Upper lobe of left lung (tissue), 6 donors: ENCODE measurements around the gene PRDM16. TPM values are rescaled to one million over a fixed set of nuclear protein-coding genes. Genes with fewer than 3 reads are reported as not detected.

Experiments used
- ATAC-seq, 2 donors: fragments of 200-7000 bp; cut with Tn5 transposase; one replicate each; pipeline ENCODE4 v1.9.1; 2022; ENCODE audit warnings: mild to moderate bottlenecking in 2 of 2, moderate library complexity in 2 of 2; ENCODE audit not compliant: low FRiP score in 2 of 2
- DNase-seq, 2 donors: peaks; one replicate each; pipeline ENCODE4 v3.0.0-alpha.2; 2019 to 2020
- H3K27ac ChIP-seq, 4 donors: fragments of 200-600 bp; sonication (generic); one replicate each; pipeline ENCODE4 v1.5.1; 2016 to 2019
- H3K27me3 ChIP-seq, 4 donors: fragments of 200-600 bp; sonication (generic); one replicate each; pipeline ENCODE4 v1.5.1; 2017 to 2019
- H3K36me3 ChIP-seq, 4 donors: fragments of 200-600 bp; sonication (generic); one replicate each; pipeline ENCODE4 v1.5.1; 2016 to 2019
- H3K4me1 ChIP-seq, 4 donors: fragments of 200-600 bp; sonication (generic); one replicate each; pipeline ENCODE4 v1.5.1; 2018 to 2019
- H3K4me3 ChIP-seq, 4 donors: fragments of 200-600 bp; sonication (generic); one replicate each; pipeline ENCODE4 v1.5.1; 2017 to 2019; ENCODE audit warnings: mild to moderate bottlenecking in 2 of 4, moderate library complexity in 1 of 4
- H3K9me3 ChIP-seq, 4 donors: fragments of 200-600 bp; sonication (generic); one replicate each; pipeline ENCODE4 v1.5.1; 2018 to 2019
- EP300 ChIP-seq, 4 donors: sonication (generic); formaldehyde crosslinking; IDR thresholded peaks; one replicate each; pipeline ENCODE4 v1.5.1; 2017; ENCODE audit warnings: antibody characterized with exemption in 4 of 4, control low read depth in 2 of 4
- POLR2A ChIP-seq, 4 donors: fragments of 450-650 bp; IDR thresholded peaks; one replicate each; pipeline ENCODE4 v1.5.1; 2016 to 2017; ENCODE audit warnings: antibody characterized with exemption in 4 of 4, mild to moderate bottlenecking in 2 of 4
- POLR2AphosphoS5 ChIP-seq, 2 donors: sonication (generic); formaldehyde crosslinking; IDR thresholded peaks; one replicate each; pipeline ENCODE4 v1.5.1; 2017; ENCODE audit warnings: antibody characterized with exemption in 2 of 2
- WGBS, 2 donors: methylation state at CpG; one replicate each; pipeline ENCODE4 v1.1.5; 2017 to 2018; 5-methylcytosine and 5-hydroxymethylcytosine counted together
- total RNA-seq, 6 donors: library from RNA; depleted of rRNA in 4 of 6; stranded (reverse); fragments of >200 nt in 4 of 6; gene quantifications; one replicate each; pipeline versions ENCODE4 v1.1.0 to v1.2.1, GENCODE V29; 2016 to 2021
- TF ChIP-seq, protein P1 (sequence below), 6 experiments: fragments of 450-650 bp in 4 of 6; fragments of 200-600 bp in 2 of 6; sonication (generic) in 2 of 6; IDR thresholded peaks; one replicate each; pipeline ENCODE4 v1.5.1; 2016 to 2019; ENCODE audit warnings: antibody characterized with exemption in 6 of 6
- donor health status: DM: no; HTN: no; CAD: no; lungs with moderate emphysema.
- donor health status: DM: no; HTN: yes; CAD: no; lungs with severe emphysema.

Gene PRDM16
- total RNA-seq, 6 donors from 2014 or later: 12.3 to 54.5 (median 21.2) TPM

DNA sequence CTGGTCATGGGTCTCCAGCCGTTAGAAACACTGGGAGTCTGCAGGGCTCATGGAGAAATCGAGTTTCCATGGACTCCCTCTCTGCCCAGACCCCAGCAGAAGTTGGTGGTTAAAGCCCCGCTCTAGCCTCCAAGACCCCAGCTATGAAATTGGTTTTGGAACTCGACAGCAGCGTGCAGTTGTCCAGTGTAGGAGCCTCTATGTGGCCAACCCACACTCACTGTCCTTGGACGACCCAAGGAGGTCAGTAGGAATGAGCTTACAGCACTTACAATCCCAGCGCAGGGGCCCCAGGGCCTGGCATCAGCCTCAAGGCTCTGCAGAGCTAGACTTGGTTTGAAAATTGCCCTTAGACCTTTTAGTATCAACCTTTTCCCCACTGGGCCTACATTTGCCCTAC lies 3.2 kb upstream of the PRDM16 start:
- Histone ChIP-seq H3K4me1 (peaks cover 19 to 52% (median 24%) of the 10 kb centered on the region in 4 donors), H3K27ac (no peak overlapping the region), H3K27me3 (peaks cover 0 to 58% (median 15%) of the 10 kb centered on the region in 4 donors), H3K4me3 (no peak overlapping the region), H3K9me3 (no peaks in the 10 kb centered on the region), H3K36me3 (no peaks in the 10 kb centered on the region)
- 51 to 83% methylated on average over 4 to 7 of the region's 7 CpGs for WGBS, 2 donors
- DNase-seq (no peak), ATAC-seq (no peak)
- TF ChIP-seq EP300 (IDR thresholded peaks at IDR 0.05): no peak
- no peak for TF ChIP-seq POLR2A (IDR thresholded peaks at IDR 0.05)
- TF ChIP-seq, protein P1, sequence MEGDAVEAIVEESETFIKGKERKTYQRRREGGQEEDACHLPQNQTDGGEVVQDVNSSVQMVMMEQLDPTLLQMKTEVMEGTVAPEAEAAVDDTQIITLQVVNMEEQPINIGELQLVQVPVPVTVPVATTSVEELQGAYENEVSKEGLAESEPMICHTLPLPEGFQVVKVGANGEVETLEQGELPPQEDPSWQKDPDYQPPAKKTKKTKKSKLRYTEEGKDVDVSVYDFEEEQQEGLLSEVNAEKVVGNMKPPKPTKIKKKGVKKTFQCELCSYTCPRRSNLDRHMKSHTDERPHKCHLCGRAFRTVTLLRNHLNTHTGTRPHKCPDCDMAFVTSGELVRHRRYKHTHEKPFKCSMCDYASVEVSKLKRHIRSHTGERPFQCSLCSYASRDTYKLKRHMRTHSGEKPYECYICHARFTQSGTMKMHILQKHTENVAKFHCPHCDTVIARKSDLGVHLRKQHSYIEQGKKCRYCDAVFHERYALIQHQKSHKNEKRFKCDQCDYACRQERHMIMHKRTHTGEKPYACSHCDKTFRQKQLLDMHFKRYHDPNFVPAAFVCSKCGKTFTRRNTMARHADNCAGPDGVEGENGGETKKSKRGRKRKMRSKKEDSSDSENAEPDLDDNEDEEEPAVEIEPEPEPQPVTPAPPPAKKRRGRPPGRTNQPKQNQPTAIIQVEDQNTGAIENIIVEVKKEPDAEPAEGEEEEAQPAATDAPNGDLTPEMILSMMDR (IDR thresholded peaks at IDR 0.05): no peak
- TF ChIP-seq POLR2AphosphoS5 (IDR thresholded peaks at IDR 0.05): no peak

DNA sequence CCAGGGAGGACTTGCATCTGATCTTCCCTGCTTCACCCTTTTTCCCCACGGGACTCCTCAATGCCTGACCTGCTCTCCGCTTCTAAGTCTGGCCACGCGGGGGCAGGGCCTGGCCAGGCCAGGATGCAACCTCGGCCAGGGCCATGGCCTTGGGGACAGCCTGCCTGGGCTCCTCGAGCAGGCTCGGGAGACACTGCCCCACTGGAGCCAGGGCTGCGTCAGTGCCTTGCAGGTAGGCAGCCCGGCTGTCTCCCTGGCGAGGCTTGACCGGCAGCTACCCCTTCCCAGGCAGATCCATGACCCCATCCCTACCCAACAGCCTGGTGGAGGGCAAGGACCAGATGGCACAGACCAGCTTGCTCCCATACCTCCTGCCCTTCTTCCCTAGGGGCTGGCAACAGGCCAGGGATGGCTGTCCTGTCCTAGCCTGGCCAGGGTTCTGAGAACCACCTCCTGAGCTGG lies 2.7 kb upstream of the PRDM16 start:
- DNase-seq (peak; percentile 80 to 89), ATAC-seq (peak; percentile 30 to 86)
- peaks cover 0 to 60% (median 17%) of the 10 kb centered on the region in 4 donors for H3K27me3 ChIP-seq
- H3K36me3 ChIP-seq: no peaks in the 10 kb centered on the region
- TF ChIP-seq, protein P1 (IDR thresholded peaks at IDR 0.05): peak; percentile 27 to 82 (median 55)
- TF ChIP-seq EP300 (IDR thresholded peaks at IDR 0.05): no peak
- no peaks in the 10 kb centered on the region for H3K9me3 ChIP-seq
- H3K4me3 ChIP-seq: no peak overlapping the region
- H3K4me1 ChIP-seq: peaks cover 22 to 57% (median 27%) of the 10 kb centered on the region in 4 donors
- WGBS, 2 donors: 39 to 43% methylated on average over 4 to 10 of the region's 11 CpGs
- no peak overlapping the region for H3K27ac ChIP-seq

DNA sequence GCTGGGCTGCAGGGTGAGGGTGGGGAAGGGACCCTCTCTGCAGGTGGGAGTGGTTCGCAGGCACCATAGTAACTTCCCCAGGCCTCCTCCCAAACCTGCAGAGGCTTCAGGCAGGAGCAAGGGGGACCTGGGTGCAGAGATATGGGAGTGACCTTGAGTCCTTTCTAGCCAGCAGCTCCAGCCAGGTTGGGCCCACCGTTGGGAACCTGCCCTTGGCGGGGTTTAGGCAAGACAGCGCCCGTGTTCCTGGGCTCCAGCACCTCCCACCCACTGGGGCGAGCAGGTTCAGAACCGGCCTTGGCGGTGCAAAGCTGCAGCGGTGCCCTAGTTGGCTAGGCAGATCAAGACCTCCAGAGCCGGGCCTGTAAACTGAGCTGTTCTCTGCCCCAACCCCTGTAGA lies 2.2 kb upstream of the PRDM16 start:
- WGBS, 2 donors: 53 to 55% methylated on average over 10 of the region's 10 CpGs
- Histone ChIP-seq H3K9me3 (no peaks in the 10 kb centered on the region), H3K4me1 (peaks cover 22 to 62% (median 27%) of the 10 kb centered on the region in 4 donors), H3K27ac (no peak overlapping the region), H3K27me3 (peaks cover 0 to 61% (median 17%) of the 10 kb centered on the region in 4 donors), H3K4me3 (peak overlapping the region in 2 of 4 donors; percentile 59 to 74), H3K36me3 (no peaks in the 10 kb centered on the region)
- TF ChIP-seq, protein P1 (IDR thresholded peaks at IDR 0.05): no peak
- TF ChIP-seq EP300 (IDR thresholded peaks at IDR 0.05) (no peak), POLR2AphosphoS5 (IDR thresholded peaks at IDR 0.05) (no peak), POLR2A (IDR thresholded peaks at IDR 0.05) (no peak)
- peak; percentile 20 to 62 for DNase-seq
- no peak for ATAC-seq

GRCh38 chr1:3067301-3067670 lies 1.7 kb upstream of the PRDM16 start:
- TF ChIP-seq POLR2A (IDR thresholded peaks at IDR 0.05): no peak
- TF ChIP-seq, protein P1 (IDR thresholded peaks at IDR 0.05): no peak
- no peak for TF ChIP-seq POLR2AphosphoS5 (IDR thresholded peaks at IDR 0.05)
- no peak for TF ChIP-seq EP300 (IDR thresholded peaks at IDR 0.05)
- Histone ChIP-seq H3K27me3 (peaks cover 0 to 64% (median 17%) of the 10 kb centered on the region in 4 donors), H3K4me3 (peak overlapping the region in 3 of 4 donors; percentile 57 to 74 (median 59)), H3K9me3 (no peaks in the 10 kb centered on the region), H3K4me1 (peaks cover 22 to 66% (median 27%) of the 10 kb centered on the region in 4 donors), H3K27ac (no peak overlapping the region), H3K36me3 (no peaks in the 10 kb centered on the region)
- DNase-seq (peak in 1 of 2 donors; percentile 84), ATAC-seq (no peak)
- WGBS, 2 donors: 34 to 43% methylated on average over 21 to 23 of the region's 29 CpGs
